GM13977 (cell line): ENCODE data around the gene PCDHA2.
A peak's percentile ranks its signal among the peaks of the same experiment; 100 is the strongest.
"Not testable (repeated sequence)": the region's sequence is repeated elsewhere in the genome, so short reads cannot be mapped to it uniquely, and the experiment has no call there.

Experiments
- DNase-seq: peaks from one replicate; pipeline ENCODE4 v3.0.0; 2012; ENCODE audit warnings: low spot score
- CTCF ChIP-seq: IDR thresholded peaks from 2 replicates; pipeline ENCODE4 v1.5.1; 2012; ENCODE audit warnings: mild to moderate bottlenecking, control low read depth; ENCODE audit not compliant: insufficient read depth; ENCODE audit errors: extremely low read depth, missing control alignments
- in situ Hi-C: fragments of 300-500 bp; cut with MboI; formaldehyde crosslinking; loops from one replicate; pipeline ENCODE4 v1.12.0; 2022; ENCODE audit warnings: low sequenced_read_pairs, low pct_unique_long_range_greater_than_20kb, mixed read lengths, inconsistent platforms; ENCODE audit not compliant: unreplicated experiment

The PCDHA2 gene

GRCh38 chr5:140794595-140795258 is at the start of gene PCDHA2:
Gene PCDHA2 (plus strand): TSS chr5:140794852.
- TF ChIP-seq CTCF, result no peak
- in situ Hi-C loops, result no loop called here
- DNase-seq, result no peak

GRCh38 chr5:140753561-140753960 is 41.1 kb upstream of the PCDHA2 start:
- no peak for DNase-seq
- TF ChIP-seq CTCF, result no peak
- in situ Hi-C loops, result no loop called here

DNA sequence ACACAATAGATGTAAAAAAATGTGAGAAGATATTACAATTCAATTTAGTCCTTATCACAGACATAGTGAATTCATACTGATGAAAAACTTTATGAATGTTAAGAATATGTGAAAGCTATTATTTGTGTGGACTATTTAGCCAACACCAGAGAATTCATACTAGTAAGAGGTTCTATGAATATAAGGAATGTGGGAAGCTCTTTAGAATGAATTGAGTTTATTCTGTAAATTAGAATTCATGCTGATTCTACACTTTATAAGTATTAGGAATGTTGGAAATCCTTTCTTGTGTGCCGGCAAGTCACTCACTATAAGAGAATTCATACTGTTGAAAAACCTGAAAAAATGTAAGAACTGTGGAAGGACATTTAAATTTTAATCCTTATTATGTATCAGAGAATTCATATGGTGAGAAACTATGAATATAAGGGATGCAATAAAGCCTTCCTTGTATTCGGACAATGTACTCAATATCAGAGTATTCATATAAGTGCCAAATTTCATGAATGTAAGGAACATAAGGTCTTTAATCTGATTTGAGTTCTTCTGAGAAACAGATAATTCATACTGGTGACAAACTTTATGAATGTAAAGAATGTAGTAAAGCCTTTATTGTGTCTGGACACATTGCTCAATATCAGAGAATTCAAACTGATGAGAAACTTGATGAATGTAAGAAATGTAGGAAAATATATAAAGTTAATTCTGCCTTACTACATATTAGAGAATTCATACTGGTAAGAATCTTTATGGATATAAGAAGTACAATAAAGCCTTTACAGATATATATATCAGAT is 30.3 kb upstream of the PCDHA2 start:
- no peak for TF ChIP-seq CTCF
- DNase-seq, result no peak
- in situ Hi-C loops, result no loop called here

GRCh38 chr5:140767444-140767843 is 27.2 kb upstream of the PCDHA2 start:
- in situ Hi-C loops, result no loop called here
- no peak for TF ChIP-seq CTCF
- no peak for DNase-seq

DNA sequence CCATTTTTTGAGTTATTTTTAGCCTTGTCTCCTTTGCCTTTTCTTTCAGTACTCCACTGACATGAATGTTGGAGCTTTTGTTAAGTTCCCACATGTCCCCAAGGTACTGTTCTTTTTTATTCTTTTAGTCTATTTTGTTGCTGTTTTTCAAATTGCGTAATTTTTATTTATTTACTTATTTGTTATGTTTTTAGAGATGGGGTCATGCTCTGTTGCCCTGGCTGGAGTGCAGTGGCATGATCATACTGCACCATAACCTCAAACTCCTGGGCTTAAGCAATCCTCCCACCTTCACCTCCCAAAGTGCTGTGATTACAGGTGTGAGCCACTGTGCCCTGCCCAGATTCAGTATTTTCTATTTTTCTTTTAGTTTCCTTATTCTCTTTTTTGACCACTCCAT is 14.1 kb upstream of the PCDHA2 start:
- no peak for DNase-seq
- no peak for TF ChIP-seq CTCF
- in situ Hi-C loops, result no loop called here

GRCh38 chr5:140785905-140786686 is 8.6 kb upstream of the PCDHA2 start, which contains the start of gene PCDHA1:
Gene PCDHA1 (plus strand): TSS chr5:140786140.
- in situ Hi-C loops, result no loop called here
- peak; percentile 20 for TF ChIP-seq CTCF
- no peak for DNase-seq

DNA sequence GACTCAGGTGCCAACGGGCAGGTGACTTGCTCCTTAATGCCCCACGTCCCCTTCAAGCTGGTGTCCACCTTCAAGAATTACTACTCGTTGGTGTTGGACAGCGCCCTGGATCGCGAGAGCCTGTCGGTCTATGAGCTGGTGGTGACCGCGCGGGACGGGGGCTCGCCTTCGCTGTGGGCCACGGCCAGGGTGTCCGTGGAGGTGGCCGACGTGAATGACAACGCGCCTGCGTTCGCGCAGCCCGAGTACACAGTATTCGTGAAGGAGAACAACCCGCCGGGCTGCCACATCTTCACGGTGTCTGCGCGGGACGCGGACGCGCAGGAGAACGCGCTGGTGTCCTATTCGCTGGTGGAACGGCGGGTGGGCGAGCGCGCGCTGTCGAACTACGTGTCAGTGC is 7.2 kb upstream of the PCDHA2 start:
- in situ Hi-C loops, result not testable (repeated sequence)

GRCh38 chr5:140787849-140788504 is 6.7 kb upstream of the PCDHA2 start:
- in situ Hi-C loops, DNase-seq: not testable (repeated sequence)

More for the DNA sequence above, 7.2 kb upstream of the PCDHA2 start:
- DNase-seq, result not testable (repeated sequence)
